COLO668 (cell line): Measurements from ENCODE around the gene DPP8.
"Not testable (repeated sequence)": the region's sequence is repeated elsewhere in the genome, so short reads cannot be mapped to it uniquely, and the experiment has no call there.

Experiments
- DNase-seq: peaks from one replicate; lab custom pipeline; 2025; ENCODE audit not compliant: unreplicated experiment; lab: John Stamatoyannopoulos, UW

DPP8 gene

DNA sequence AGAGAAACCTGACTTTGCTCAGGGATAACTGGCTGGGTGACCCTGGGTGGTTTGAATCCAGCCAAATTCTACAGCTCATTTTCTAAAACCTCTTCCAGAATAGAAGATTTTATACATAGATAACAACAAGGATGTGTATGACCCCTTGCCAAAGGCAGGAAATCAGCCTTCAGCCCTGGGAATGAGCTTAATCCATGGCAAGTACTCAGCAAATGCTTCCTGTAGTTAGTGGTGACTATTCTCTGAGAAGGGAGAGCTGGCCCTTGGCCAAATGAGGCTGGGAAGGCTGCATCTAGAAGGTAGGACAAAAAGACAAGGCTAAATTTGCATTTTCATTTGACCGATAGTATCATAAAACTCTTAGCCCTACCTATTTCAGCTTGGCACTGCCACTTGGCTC, 8.1 kb upstream of the DPP8 start:
- peak; percentile 10 for DNase-seq

DNA sequence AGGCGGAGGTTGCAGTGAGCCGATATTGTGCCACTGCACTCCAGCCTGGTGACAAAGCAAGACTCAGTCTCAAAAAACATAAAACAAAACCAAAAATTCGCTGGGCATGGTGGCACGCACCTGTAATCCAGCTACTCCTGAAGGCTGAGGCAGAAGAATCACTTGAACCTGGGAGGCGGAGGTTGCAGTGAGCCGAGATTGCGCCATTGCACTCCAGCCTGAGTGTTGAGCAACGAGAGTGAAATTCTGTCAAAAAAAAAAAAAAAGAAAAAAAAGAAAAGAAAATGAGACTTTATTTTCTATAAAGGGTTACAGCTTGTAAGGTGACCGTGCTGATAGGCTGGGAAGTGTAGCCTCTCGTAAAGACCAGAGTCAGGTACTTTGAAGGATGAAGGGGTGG, 6.7 kb upstream of the DPP8 start:
- DNase-seq: no peak

DNA sequence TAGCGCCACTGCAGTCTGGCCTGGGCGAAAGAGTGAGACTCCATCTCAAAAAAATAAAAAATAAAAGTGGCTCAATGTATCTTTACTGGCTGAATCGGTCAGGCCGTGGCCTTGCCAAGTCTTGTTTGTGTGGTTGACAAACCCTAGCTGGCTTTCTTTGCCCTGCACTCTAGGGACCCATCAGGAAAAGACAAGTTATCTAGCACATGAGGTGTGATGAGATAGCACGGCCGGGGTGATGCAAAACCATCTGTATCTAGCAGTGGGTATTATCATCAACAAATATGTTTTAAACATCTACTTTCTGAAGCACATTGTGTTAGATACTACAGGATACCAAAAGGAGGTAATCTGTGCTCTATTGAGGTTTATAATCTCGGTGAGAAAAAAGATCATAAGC, 3.9 kb upstream of the DPP8 start:
- no peak for DNase-seq

DNA sequence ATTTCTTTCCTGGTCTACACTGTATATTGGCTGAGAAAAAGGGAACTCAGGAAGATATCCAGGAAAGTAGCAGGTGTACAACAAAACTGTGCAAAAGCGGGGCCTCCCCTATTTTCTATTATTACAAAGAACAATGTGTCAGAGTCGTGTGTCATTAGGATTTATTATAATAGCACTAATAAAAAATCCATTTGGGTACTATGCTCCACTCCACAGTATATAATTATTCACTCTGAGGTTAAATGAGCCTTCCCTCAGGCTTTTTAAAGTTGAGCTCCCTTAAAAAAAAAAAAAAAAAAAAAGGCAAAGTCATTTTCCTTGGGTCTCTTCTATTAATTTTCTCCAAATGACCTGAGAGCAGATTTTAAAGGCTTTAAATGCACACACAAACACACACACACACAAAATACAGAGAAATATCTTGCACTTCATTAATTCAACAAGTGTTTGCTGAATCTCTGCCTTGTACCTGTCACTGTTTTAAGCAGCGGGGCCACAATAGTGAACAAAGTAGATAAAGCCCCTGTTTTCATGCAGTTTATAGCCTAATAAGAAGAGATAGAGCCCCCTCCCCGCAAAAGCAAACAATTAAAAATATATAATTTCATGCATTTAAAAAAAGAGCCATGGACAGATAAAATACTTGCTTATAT, 1.3 kb upstream of the DPP8 start:
- DNase-seq: no peak

DNA sequence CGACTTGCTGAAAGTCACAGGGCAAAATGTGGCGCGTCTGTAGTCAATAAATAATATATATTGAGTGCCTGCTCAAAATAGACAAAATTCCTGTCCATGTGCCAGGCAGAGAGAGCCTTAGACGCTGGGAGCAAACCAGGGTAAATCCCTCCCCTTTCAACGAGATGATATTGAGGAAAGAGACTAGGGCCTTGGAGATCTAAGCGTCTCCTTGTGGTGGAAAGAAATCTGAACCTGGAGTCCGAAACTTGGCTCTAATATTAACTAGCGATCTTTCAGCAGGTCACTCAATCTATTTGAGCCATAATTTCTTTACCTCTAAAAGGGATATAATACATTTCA, 348 bp upstream of the DPP8 start:
- no peak for DNase-seq

DNA sequence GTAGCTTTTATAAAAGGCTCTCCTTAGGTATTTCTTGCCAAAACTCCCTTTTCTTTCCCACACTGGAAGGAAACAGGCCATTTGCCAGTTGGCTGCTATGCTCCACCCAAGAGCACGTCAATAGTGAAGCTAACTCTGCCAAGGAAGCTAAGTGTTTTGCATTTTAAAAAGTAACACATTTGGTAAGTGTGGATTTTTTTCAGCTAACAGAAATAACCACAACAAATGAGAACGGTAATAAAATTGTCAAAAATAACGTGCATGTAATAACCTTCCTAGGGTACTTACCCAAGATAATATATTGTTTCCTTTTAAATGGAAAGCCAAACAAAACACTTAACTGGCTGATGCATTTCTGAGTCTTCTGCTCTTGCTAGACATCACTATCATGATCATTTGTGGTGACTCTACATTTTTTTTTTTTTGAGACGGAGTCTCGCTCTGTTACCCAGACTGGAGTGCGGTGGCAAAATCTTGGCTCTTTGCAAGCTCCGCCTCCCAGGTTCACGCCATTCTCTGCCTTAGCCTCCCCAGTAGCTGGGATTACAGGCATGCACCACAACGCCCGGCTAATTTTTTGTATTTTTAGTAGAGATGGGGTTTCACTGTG, 4.6 kb downstream of the DPP8 start:
- no peak for DNase-seq

DNA sequence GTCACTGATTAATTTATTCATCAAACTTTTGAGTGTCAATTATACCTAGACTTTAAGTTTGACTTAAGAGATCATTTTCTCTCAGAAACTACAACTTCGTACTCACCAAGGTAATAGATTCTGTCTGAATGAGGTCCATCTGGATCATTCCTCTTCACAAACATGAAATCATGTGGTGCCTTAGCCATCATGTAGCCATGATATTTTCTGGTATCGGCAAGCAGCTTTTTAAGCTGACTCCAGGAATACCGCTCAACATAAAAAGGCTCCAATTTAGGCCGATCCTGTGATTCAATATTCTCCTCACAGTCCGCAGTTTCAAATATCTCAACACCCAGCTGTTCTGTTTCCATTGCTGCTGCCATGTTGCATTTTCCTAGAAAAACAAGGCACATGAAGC, 5.3 kb downstream of the DPP8 start:
- no peak for DNase-seq

DNA sequence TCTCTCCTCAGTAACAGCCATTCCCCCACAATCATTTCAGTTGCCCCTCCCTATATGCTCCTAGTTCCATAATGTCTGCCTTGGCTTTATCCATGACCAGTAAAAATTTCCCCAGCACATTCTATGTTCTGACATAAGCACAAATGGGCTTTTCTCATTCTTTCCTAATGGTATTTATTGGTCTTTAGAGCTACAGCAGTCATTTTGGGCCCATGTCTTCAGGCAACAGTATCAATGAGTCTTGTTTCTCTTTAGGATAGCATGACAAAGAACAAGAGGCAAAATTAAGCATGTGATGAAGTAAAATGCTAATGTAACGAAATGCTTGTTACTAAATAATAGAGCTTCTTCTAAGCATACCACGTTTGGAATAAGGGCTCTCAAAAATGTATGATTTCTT, 8.2 kb downstream of the DPP8 start:
- DNase-seq: no peak

DNA sequence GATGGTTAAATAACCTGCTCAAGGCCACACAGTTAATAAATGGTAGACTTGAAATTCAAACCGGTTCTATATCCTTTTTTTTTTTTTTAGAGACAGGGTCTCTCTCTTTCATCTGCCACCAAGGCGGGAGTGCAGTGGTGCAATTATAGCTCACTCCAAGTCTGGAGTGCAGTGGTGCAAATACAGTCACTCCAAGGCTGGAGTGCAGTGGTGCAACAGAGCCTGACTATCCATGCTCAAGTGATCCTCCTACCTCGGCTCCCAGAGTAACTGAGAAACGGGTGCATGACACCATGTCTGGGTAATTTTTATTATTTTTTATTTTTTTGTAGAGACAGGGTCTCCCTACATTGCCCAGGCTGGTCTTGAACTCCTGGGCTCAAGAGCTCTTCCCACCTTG, 23.4 kb downstream of the DPP8 start:
- no peak for DNase-seq

DNA sequence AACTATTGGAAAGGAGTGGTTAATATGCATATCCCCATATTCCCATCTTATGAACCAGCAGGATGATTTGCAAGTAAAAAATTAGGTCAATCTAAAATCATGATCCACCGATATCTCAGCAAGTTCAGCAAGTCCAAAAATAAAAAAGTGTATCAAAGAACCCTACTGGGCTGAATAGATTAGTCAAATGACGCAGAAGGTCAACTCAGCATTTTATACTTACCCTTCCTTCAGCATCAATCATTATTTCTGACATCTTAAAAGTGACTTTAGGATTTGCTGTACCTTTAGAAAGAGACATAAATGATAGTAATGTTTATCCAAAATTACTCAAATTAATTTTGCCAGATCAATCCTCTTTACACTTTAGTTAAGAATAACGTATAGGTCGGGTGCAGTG, 32.6 kb downstream of the DPP8 start:
- no peak for DNase-seq

DNA sequence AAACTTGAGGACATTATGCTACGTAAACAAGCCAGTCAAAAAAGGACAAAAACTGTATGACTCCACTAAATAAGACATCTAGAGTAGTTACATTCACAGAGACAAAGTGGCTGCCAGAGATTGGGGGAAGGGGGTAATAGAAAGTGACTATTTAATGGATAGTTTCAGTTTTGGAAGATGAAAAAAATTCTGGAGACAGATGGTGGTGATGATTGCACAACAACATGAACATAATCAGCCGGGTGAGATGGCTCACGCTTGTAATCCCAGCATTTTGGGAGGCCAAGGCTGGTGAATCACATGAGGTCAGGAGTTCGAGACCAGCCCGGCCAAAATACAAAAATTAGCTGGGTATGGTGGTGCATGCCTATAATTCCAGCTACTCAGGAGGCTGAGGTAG, 40.6 kb downstream of the DPP8 start:
- no peak for DNase-seq

DNA sequence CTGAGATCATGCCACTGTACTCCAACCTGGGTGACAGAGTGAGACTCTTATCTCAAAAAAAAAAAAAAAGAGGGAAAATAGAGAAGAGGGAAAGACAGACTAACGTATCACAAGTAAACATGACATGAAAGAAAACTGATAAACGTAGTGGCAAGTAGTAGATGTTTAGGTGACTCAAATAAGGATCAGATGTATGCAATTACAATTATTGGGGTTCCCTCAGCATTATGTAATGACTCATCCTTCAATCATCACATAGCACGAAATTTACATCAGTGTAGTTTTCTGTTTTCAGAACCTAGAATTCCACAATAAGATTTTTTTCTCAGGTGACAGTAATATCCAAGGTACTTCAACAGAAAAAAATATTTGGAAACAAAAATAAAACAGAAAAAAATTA, 46.6 kb downstream of the DPP8 start:
- DNase-seq: no peak

DNA sequence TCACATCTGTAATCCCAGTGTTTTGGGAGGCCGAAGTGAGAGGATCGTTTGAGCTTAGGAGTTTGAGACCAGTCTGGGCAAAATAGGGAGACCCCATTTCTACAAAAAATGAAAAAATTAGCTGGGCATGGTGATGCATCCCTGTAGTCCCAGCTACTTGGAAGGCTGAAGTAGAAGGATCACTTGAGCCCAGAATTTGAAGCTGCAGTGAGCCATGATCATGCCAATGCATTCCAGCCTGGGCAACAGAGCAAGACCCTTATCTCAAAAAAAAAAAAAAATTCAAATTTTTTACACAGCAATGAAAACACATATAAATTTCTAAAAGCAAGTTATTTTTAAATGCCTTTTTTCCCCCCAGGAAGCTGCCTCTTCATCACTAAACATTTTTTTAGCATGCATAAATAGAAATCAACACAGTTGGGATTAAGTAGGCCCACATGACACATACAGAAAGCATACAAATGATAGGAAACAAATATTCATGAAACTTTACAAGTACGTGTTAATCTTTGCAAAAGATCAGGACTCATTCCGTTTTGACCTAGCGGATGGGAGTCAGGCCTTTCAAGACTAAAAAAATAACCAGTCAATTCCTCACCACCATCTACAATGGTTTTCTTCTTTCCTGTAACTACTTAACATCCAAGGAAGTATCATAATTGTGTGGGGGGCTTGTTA, 49.1 kb downstream of the DPP8 start:
- no peak for DNase-seq

DNA sequence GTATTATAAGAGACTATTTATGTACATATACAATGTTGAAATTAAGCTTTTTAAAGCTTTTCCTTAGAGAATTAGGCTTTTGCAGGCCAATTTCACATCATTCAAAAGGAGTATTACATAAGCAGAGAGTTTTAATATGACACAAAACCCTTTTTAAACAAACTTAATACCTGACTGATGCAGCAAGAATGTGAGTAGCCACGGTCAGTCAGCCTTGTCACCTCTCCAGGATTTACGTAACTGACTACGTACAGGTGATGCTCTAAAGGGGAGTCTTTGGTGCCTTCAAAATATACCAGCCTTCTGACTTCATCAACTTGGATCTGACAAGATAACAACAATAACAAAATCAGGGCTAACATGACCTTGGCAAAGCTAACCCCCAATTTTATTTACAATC, 50.6 kb downstream of the DPP8 start:
- no peak for DNase-seq

DNA sequence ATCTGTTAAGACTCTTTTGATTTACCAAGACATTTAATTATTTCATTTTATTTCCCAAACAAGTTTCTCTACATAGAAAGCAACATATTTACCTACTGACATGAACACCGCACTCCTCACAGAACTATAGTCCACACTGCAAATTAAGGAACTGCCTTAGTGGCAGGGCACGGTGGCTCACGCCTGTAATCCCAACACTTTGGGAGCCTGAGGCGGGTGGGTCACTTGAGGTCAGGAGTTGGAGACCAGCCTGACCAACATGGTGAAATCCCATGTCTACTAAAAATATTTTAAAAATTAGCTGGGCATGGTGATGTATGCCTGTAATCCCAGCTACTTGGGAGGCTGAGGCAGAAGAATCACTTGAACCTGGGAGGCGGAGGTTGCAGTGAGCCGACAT, 54.4 kb downstream of the DPP8 start:
- not testable (repeated sequence) for DNase-seq

DNA sequence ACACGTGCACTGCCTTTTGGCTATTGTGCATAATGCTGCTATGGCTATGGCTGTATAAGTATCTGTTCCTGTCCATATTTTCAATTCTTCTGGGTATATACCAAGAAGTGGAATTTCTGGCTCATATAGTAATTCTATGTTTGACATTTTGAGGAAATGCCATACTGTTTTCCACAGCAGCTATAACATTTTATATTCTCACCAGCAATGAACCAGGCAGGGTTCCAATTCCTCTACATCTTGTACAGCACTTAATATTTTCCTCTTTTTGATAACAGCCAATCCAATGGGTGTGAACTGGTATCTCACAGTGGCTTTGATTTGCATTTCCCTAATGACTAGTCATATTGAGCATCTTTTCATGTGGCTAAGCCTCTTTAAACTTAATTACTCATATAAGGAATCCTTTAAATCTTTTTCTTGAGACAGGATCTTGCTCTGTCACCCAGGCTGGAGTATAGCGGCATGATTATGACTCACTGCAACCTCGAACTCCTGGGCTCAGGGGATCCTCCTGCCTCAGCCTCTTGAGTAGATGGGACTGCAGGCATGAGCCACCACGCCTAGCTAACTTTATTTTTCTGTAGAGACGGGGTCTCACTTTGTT, 56.6 kb downstream of the DPP8 start:
- DNase-seq: no peak

DNA sequence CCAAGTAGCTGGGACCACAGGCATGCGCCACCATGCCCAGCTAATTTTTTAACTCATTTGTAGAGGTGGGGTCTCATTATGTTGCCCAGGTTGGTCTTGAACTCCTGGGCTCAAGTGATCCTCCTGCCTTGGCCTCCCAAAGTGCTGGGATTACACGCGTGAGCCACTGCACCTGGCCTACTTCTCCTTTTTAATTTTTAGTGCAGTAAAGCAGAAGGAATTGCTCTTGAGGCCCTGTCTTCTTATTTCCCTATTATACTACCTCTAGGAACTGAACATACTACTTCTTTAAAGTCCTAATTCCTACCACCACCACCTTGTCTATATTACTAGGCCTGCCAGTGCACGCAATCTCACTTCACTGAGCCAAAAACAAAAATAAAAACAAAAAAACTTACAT, 62.2 kb downstream of the DPP8 start:
- DNase-seq: not testable (repeated sequence)

DNA sequence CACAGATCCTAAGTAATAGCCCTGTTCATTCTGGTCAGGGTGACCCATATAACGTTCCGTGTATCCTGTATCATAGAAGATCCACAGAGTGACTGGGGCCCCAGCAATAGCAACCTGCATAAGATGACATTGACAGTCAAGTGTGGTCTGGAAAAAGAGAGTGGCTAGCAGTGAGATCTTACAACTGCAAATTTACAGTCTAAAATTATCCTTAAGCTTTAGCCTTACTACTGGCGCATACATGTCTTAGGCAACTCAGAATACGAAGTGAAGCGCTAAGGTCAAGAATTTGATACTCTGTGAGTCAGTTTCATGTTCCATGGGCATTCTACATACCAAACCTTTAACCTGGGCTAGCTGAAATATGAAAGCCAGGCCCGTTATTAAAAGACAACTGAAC, 65.5 kb downstream of the DPP8 start:
- no peak for DNase-seq

DNA sequence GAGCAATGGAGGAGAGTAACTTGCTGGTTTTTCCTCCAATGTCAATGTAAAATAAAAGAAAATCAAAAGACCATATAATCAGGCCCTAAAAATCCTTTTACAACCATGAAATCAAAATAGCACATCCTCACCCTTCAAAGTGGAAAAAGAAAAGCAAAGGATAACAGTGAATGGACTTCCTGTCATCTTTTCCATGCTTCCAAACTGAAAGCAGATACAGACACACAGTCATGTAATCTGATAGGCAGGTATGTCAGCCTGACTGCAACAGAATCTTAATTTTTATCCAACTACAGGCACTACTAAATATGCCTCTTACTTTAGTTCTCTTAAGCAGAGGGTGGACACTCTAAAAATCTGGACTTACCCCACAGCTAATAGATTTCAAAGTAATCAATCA, 66.9 kb downstream of the DPP8 start:
- DNase-seq: no peak

DNA sequence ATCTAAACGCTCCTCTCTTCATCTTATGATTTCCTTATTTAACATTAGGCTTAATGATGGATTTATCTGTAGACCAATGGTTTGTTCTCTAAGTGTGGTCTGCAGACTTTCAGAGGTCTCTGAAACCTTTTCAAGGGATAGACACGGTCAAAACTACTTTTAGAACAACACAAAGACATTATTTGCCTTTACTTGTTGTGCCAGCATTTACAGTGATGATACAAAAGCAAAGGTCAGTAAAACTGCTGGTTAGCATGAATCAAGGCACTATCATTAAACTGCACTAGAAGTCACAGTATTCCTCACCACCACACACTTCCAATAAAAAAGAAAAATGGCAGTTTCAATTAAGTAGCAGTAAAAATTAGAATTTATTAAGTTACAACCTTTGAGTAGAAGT, 70.3 kb downstream of the DPP8 start:
- DNase-seq: no peak

DNA sequence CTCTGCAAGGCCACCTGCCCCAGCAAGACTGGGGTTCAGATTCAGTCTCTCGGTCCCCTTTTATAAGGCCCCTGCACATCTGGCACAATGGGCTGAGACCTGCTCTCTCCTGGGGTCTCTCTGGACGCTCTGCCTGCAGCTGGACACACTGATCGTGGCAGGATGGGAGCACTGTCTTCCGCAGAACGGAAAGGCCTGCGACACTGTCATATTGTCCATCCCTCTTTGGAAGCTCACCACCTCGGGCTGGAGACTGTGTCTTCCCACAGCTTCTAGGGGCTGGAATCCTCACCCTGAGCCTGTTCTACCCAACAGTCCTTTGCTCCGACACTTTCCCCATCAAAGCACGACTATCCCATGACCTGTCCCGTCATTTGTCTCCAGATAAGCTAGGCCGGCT, 83.3 kb downstream of the DPP8 start:
- no peak for DNase-seq

DNA sequence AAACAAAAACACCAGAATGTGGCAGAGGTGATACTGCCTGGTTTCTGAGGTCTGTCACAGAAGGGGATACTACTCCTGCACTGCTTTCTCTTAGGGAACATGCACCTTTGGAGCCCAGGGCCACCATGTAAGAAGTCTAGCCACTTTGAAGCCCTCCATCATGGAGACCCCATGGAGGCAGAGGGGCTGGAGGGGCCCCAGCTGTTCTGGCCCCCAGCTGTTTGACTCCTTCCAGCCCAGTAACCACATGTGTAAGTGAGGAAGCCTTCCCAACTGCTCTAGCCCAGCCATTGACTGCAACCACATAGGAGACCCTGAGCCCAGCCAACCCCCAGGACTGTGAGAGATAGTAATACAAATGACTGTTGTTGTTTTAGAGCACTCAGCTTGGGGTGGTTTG, 85.8 kb downstream of the DPP8 start:
- DNase-seq: no peak
